ENCODE measurements around the gene MEF2D.

MEF2D gene

GRCh38 chr1:156455362-156455761, 45.2 kb downstream of the MEF2D start:
- no peaks in the 10 kb centered on the region for H3K27me3 Mint-ChIP-seq
- no peak overlapping the region for H3K27ac Mint-ChIP-seq
- H3K36me3 Mint-ChIP-seq = no peaks in the 10 kb centered on the region
- DNase-seq (no peak), ATAC-seq (replicated peaks) (no peak)
- H3K4me1 Mint-ChIP-seq = peaks cover 11 to 18% of the 10 kb centered on the region in 2 donors
- H3K4me3 Mint-ChIP-seq = no peak overlapping the region
- H3K9me3 Mint-ChIP-seq = no peaks in the 10 kb centered on the region

- Mint-ChIP-seq H3K9me3 (no peaks in the 10 kb centered on the region), H3K27ac (no peak overlapping the region), H3K4me1 (peaks cover 11 to 18% of the 10 kb centered on the region in 2 donors), H3K4me3 (no peak overlapping the region), H3K27me3 (peaks cover 7 to 10% of the 10 kb centered on the region in 2 donors), H3K36me3 (no peaks in the 10 kb centered on the region)
- ATAC-seq (replicated peaks) (no peak), DNase-seq (no peak)
Measured at GRCh38 chr1:156452907-156453306, 47.7 kb downstream of the MEF2D start.

GRCh38 chr1:156451505-156452160, 48.9 kb downstream of the MEF2D start:
- ATAC-seq (replicated peaks) = no peak
- DNase-seq = no peak
- Mint-ChIP-seq H3K4me3 (no peak overlapping the region), H3K27me3 (peaks cover 18% of the 10 kb centered on the region in 2 donors), H3K9me3 (no peaks in the 10 kb centered on the region), H3K27ac (no peak overlapping the region), H3K4me1 (peaks cover 6% of the 10 kb centered on the region in 2 donors), H3K36me3 (no peaks in the 10 kb centered on the region)

GRCh38 chr1:156448134-156448967, 52.2 kb downstream of the MEF2D start:
- no peaks in the 10 kb centered on the region for H3K9me3 Mint-ChIP-seq
- peaks cover 43 to 46% of the 10 kb centered on the region in 2 donors for H3K27me3 Mint-ChIP-seq
- H3K4me1 Mint-ChIP-seq = peaks cover 3 to 5% of the 10 kb centered on the region in 2 donors
- DNase-seq (no peak), ATAC-seq (replicated peaks) (no peak)
- no peak overlapping the region for H3K4me3 Mint-ChIP-seq
- no peaks in the 10 kb centered on the region for H3K36me3 Mint-ChIP-seq
- no peak overlapping the region for H3K27ac Mint-ChIP-seq

GRCh38 chr1:156445789-156446263, 54.7 kb downstream of the MEF2D start:
- DNase-seq (peak; percentile 67), ATAC-seq (replicated peaks) (peak; percentile 71 to 88)
- Mint-ChIP-seq H3K4me3 (no peak overlapping the region), H3K9me3 (no peaks in the 10 kb centered on the region), H3K36me3 (no peaks in the 10 kb centered on the region), H3K4me1 (peaks cover 3 to 5% of the 10 kb centered on the region in 2 donors), H3K27ac (no peak overlapping the region), H3K27me3 (peaks cover 62 to 65% of the 10 kb centered on the region in 2 donors)

GRCh38 chr1:156444407-156445001, 56.1 kb downstream of the MEF2D start:
- ATAC-seq (replicated peaks) = peak; percentile 46 to 56
- Mint-ChIP-seq H3K4me3 (no peak overlapping the region), H3K27me3 (peaks cover 74 to 79% of the 10 kb centered on the region in 2 donors), H3K36me3 (no peaks in the 10 kb centered on the region), H3K27ac (no peak overlapping the region), H3K9me3 (no peaks in the 10 kb centered on the region), H3K4me1 (peaks cover 3 to 5% of the 10 kb centered on the region in 2 donors)
- DNase-seq = no peak

GRCh38 chr1:156443286-156443685, 57.3 kb downstream of the MEF2D start:
- DNase-seq (no peak), ATAC-seq (replicated peaks) (no peak)
- H3K36me3 Mint-ChIP-seq = no peaks in the 10 kb centered on the region
- H3K4me3 Mint-ChIP-seq = no peak overlapping the region
- no peak overlapping the region for H3K27ac Mint-ChIP-seq
- peaks cover 11 to 16% of the 10 kb centered on the region in 2 donors for H3K4me1 Mint-ChIP-seq
- peaks cover 78 to 88% of the 10 kb centered on the region in 2 donors for H3K27me3 Mint-ChIP-seq
- H3K9me3 Mint-ChIP-seq = no peaks in the 10 kb centered on the region

GRCh38 chr1:156440654-156441437, 59.7 kb downstream of the MEF2D start:
- Mint-ChIP-seq H3K4me1 (peaks cover 24 to 40% of the 10 kb centered on the region in 2 donors), H3K9me3 (no peaks in the 10 kb centered on the region), H3K4me3 (no peak overlapping the region), H3K27ac (no peak overlapping the region), H3K36me3 (peaks cover 0 to 2% of the 10 kb centered on the region in 2 donors), H3K27me3 (peaks cover 76 to 87% of the 10 kb centered on the region in 2 donors)
- DNase-seq = no peak
- no peak for ATAC-seq (replicated peaks)

- H3K36me3 Mint-ChIP-seq = peaks cover 0 to 2% of the 10 kb centered on the region in 2 donors
- H3K27me3 Mint-ChIP-seq = peaks cover 79 to 92% of the 10 kb centered on the region in 2 donors
- no peak overlapping the region for H3K4me3 Mint-ChIP-seq
- ATAC-seq (replicated peaks) (no peak), DNase-seq (no peak)
- H3K4me1 Mint-ChIP-seq = peaks cover 29 to 46% of the 10 kb centered on the region in 2 donors
- no peaks in the 10 kb centered on the region for H3K9me3 Mint-ChIP-seq
- H3K27ac Mint-ChIP-seq = no peak overlapping the region
Measured at GRCh38 chr1:156439777-156440183, 60.8 kb downstream of the MEF2D start.

- peaks cover 0 to 2% of the 10 kb centered on the region in 2 donors for H3K36me3 Mint-ChIP-seq
- H3K4me3 Mint-ChIP-seq = peak overlapping the region in 1 of 2 donors; percentile 34
- ATAC-seq (replicated peaks) (no peak), DNase-seq (no peak)
- H3K27me3 Mint-ChIP-seq = peaks cover 79 to 92% of the 10 kb centered on the region in 2 donors
- H3K27ac Mint-ChIP-seq = no peak overlapping the region
- peaks cover 32 to 46% of the 10 kb centered on the region in 2 donors for H3K4me1 Mint-ChIP-seq
- H3K9me3 Mint-ChIP-seq = no peaks in the 10 kb centered on the region
Measured at GRCh38 chr1:156439036-156439776, 61.4 kb downstream of the MEF2D start.

- no peak for ATAC-seq (replicated peaks)
- H3K4me1 Mint-ChIP-seq = peaks cover 33 to 49% of the 10 kb centered on the region in 2 donors
- no peak for DNase-seq
- H3K27me3 Mint-ChIP-seq = peaks cover 83 to 93% of the 10 kb centered on the region in 2 donors
- H3K9me3 Mint-ChIP-seq = no peaks in the 10 kb centered on the region
- H3K36me3 Mint-ChIP-seq = peaks cover 0 to 2% of the 10 kb centered on the region in 2 donors
- no peak overlapping the region for H3K4me3 Mint-ChIP-seq
- no peak overlapping the region for H3K27ac Mint-ChIP-seq
Measured at GRCh38 chr1:156438278-156438987, 62.1 kb downstream of the MEF2D start.

- no peaks in the 10 kb centered on the region for H3K9me3 Mint-ChIP-seq
- peaks cover 40 to 60% of the 10 kb centered on the region in 2 donors for H3K4me1 Mint-ChIP-seq
- DNase-seq (no peak), ATAC-seq (replicated peaks) (no peak)
- H3K4me3 Mint-ChIP-seq = peak overlapping the region; percentile 36 to 74
- H3K27me3 Mint-ChIP-seq = peaks cover 88 to 97% of the 10 kb centered on the region in 2 donors
- H3K27ac Mint-ChIP-seq = peak overlapping the region; percentile 82
- peaks cover 0 to 2% of the 10 kb centered on the region in 2 donors for H3K36me3 Mint-ChIP-seq
Measured at GRCh38 chr1:156437037-156437867, 63.3 kb downstream of the MEF2D start.

Measured in stimulated activated naive B cell treated with anti-CD40 and anti-IgM and Interleukin-4, amounts not matched to agents 10 μg/mL and 1 μg/mL and 100 μg/mL, for 72 hours (primary cell).